ENCODE results near the gene EP400.

EP400 gene

DNA sequence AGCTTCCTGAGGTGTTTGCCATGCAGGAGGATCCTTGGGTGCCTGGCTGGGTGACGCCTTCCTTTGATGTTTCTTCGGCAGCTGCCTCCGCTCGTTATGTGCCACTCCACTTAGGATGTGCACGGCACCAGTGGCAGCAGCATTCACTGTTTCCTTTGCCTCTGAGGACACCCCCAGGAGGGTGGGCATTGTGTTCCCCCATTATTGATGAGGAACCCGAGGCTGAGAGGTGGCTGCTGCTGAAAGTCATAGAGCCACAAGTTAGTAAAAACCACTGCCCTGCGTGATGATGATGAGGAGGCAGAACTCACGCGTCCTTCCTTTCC lies 41.2 kb downstream of the EP400 start:
- Mint-ChIP-seq H3K36me3 (ENCODE audit: low read depth) (peaks cover 41% of the 10 kb centered on the region), H3K4me1 (ENCODE audit: low read depth) (no peaks in the 10 kb centered on the region), H3K4me3 (no peak overlapping the region), H3K9me3 (no peaks in the 10 kb centered on the region), H3K27me3 (ENCODE audit: low read depth) (no peaks in the 10 kb centered on the region), H3K27ac (no peak overlapping the region)

DNA sequence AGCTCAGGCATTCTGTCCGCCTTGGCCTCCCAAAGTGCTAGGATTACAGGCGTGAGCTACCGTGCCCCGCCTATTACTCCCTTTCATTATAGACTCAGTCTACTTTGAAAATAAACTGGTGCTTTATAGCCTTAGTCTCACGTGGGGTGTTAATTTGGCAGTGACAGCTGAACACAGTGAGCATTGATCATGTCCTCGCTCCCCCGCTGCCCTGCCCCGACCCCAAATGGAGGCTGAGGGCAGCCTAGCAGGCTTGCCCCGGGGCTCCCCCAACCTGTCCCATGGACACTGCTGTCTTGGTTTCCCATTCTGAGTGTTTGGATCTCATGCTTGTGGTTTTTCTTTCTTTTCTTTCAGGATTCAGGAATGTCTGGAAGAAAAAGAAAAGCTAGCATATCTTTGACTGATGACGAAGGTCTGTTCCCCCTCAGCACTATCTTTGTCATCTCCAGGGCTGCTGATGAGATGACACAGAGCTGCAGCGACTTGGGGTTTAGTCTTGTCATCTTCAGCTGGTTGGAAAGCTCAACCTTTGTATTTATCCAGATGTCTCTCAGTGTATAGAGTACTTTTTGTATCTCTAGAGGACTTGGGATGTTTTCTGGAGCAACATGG lies 42.2 kb downstream of the EP400 start:
- Mint-ChIP-seq H3K4me1 (ENCODE audit: low read depth) (no peaks in the 10 kb centered on the region), H3K27ac (no peak overlapping the region), H3K4me3 (no peak overlapping the region), H3K9me3 (no peaks in the 10 kb centered on the region), H3K36me3 (ENCODE audit: low read depth) (peaks cover 39% of the 10 kb centered on the region), H3K27me3 (ENCODE audit: low read depth) (no peaks in the 10 kb centered on the region)

DNA sequence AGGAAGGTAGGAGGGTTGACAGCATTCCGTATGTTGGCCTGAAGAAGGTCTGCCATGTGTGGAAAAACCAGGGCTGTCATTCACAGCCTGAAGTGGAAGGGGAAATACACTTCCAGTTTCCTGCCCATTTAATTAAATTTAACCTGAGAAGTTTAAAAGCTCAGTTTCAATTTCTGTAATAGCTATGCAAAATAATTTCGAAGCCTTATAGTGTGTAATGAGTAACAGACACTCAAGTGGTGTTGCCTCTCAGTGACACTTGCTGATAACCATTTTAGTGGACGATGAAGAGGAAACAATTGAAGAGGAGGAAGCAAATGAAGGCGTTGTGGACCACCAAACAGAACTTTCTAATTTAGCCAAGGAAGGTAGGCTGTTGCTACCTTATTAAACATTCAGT lies 44.8 kb downstream of the EP400 start:
- no peak overlapping the region for H3K27ac Mint-ChIP-seq
- H3K4me3 Mint-ChIP-seq, result no peak overlapping the region
- H3K36me3 Mint-ChIP-seq (ENCODE audit: low read depth), result peaks cover 30% of the 10 kb centered on the region
- H3K27me3 Mint-ChIP-seq (ENCODE audit: low read depth), result no peaks in the 10 kb centered on the region
- H3K4me1 Mint-ChIP-seq (ENCODE audit: low read depth), result no peaks in the 10 kb centered on the region
- H3K9me3 Mint-ChIP-seq, result no peaks in the 10 kb centered on the region

DNA sequence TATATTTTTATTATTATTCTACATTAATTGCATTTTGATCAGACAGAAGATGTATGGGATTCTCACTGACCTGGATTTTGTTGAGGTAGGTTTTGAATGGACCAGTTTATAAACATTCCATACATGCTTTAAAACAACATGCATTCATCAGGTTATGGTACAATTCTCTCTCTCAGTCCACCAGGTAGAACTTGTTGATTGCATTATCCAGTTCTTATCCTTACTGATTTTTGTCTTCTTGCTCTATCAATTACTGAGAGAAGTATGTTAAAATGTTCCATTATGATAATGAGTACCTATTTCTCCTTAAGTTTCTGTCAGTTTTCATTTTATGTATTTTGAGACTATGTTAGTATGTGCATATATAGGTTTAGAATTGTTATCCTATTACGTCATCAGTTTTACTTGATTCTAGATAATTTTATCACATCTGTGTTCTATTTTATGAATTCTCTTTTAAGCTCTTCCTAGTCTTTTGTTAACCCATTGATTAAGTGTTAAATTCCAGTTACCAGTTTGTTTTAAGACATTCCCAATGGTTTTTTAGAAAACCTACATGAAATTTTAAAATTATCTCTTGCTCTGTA lies 50.6 kb downstream of the EP400 start:
- Mint-ChIP-seq H3K36me3 (ENCODE audit: low read depth) (peaks cover 10% of the 10 kb centered on the region), H3K27ac (no peak overlapping the region), H3K4me1 (ENCODE audit: low read depth) (no peaks in the 10 kb centered on the region), H3K27me3 (ENCODE audit: low read depth) (no peaks in the 10 kb centered on the region), H3K9me3 (no peaks in the 10 kb centered on the region), H3K4me3 (no peak overlapping the region)

DNA sequence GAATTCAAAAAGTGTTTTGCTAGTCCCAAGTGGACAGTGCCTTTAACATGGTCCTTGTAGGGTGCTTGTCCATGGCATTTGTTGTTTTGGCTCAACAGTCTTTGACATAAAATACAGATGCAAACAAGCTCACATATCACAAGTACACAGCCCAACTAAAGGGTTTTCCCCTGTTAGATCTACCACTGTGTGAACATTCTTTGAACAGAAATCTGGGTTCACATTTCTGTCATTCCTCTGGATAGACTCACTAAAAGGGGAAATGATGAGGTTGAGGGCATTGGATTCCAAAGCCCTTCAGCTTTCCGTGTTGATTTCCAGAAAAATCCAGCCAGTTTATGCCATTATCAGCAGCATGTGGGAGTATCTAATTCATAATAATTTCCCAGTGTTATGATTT lies 54.1 kb downstream of the EP400 start:
- Mint-ChIP-seq H3K27ac (no peak overlapping the region), H3K36me3 (ENCODE audit: low read depth) (peaks cover 19% of the 10 kb centered on the region), H3K9me3 (no peaks in the 10 kb centered on the region), H3K4me3 (no peak overlapping the region), H3K27me3 (ENCODE audit: low read depth) (no peaks in the 10 kb centered on the region), H3K4me1 (ENCODE audit: low read depth) (no peaks in the 10 kb centered on the region)

DNA sequence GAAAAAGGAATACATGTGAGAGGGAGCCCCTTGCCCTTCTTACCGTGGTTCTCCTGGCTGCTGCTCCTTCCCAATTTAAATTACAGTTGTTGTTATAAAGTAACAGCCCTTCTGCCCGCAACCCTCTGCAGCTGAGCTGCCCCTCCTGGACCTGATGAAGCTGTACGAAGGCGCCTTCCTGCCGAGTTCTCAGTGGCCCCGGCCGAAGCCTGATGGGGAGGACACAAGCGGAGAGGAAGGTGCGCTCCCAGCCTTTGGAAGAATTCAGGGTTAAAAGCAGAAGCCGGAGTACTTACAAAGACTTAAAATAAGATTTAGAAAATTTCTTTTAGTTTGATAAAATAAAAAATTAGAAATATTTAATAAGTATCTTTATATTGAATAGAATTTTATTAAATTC lies 55.2 kb downstream of the EP400 start:
- H3K36me3 Mint-ChIP-seq (ENCODE audit: low read depth), result peaks cover 19% of the 10 kb centered on the region
- H3K27ac Mint-ChIP-seq, result no peak overlapping the region
- H3K9me3 Mint-ChIP-seq, result no peaks in the 10 kb centered on the region
- no peak overlapping the region for H3K4me3 Mint-ChIP-seq
- no peaks in the 10 kb centered on the region for H3K27me3 Mint-ChIP-seq (ENCODE audit: low read depth)
- no peaks in the 10 kb centered on the region for H3K4me1 Mint-ChIP-seq (ENCODE audit: low read depth)

DNA sequence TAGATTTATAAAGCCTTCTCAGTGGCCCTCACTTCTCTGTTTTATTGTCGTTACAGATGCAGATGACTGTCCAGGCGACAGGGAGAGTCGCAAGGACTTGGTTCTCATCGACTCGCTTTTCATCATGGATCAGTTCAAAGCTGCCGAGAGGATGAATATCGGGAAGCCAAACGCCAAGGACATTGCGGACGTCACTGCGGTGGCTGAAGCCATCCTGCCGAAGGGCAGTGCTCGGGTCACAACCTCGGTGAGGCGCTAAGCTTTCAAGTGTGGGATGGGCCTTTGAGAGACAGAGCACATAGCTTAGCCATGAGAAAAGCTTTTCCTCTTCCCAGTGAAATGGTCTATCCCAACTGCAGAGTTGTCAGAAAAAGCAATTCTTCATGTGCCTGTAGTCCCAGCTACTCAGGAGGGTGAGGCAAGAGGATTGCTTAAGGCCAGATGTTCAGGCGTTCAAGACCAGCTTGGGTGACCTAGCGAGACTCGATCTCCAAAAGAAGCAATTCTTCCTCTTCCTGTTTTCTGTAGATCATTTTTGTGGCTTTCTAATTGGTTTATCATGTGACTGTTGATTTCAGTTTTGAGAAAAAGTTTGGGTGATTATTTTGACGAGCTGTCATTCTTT lies 56.4 kb downstream of the EP400 start:
- H3K4me1 Mint-ChIP-seq (ENCODE audit: low read depth), result no peaks in the 10 kb centered on the region
- H3K27me3 Mint-ChIP-seq (ENCODE audit: low read depth), result no peaks in the 10 kb centered on the region
- H3K9me3 Mint-ChIP-seq, result no peaks in the 10 kb centered on the region
- no peak overlapping the region for H3K4me3 Mint-ChIP-seq
- H3K36me3 Mint-ChIP-seq (ENCODE audit: low read depth), result peaks cover 17% of the 10 kb centered on the region
- peak overlapping the region; percentile 20 for H3K27ac Mint-ChIP-seq

DNA sequence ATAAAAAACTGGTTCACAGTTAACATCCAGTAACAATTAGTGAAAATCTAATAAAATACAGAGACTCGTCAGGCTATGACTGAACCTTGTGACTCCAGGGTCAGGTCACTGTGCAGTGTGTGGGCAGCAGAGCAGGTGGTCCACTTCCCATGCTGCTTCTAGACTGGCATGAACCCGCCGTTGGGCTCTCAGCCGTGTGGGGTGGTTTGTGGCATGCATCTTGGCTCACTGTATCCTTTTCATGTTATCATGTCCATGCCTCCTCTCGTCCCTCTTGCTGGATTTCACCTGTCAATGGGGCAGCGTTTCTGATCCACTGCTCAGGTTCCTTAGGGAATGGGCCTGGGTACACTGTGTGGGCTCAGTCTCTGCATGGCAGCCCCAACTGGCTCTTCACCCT lies 57.3 kb downstream of the EP400 start:
- no peak overlapping the region for H3K27ac Mint-ChIP-seq
- no peaks in the 10 kb centered on the region for H3K9me3 Mint-ChIP-seq
- no peaks in the 10 kb centered on the region for H3K27me3 Mint-ChIP-seq (ENCODE audit: low read depth)
- peaks cover 21% of the 10 kb centered on the region for H3K36me3 Mint-ChIP-seq (ENCODE audit: low read depth)
- no peak overlapping the region for H3K4me3 Mint-ChIP-seq
- no peaks in the 10 kb centered on the region for H3K4me1 Mint-ChIP-seq (ENCODE audit: low read depth)

DNA sequence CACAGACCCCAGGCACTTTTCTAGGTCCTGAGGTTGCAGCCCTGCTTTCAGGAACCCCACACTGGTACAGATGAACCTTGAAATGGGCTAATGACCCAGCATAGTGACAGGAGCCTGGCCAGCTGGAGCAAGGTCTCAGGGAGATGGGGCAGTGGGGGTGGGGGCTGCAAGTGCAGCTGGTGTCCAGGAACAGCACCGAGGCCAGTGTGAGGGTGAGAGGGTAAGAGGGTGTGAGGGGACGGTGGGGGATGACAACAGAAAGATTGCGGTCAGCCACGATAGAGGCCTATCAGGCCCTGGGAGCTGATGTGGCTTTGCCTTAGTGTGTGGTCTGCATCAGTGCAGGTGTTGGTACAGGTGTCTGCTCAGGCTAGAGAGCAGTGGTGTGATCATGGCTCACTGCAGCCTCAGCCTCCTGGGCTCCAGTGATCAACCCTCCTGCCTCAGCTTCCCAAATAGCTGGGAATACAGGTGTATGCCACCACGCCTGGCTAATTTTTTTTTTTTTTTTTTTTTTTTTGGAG lies 59.7 kb downstream of the EP400 start:
- H3K9me3 Mint-ChIP-seq, result no peaks in the 10 kb centered on the region
- H3K27me3 Mint-ChIP-seq (ENCODE audit: low read depth), result no peaks in the 10 kb centered on the region
- no peak overlapping the region for H3K4me3 Mint-ChIP-seq
- H3K27ac Mint-ChIP-seq, result no peak overlapping the region
- no peaks in the 10 kb centered on the region for H3K4me1 Mint-ChIP-seq (ENCODE audit: low read depth)
- H3K36me3 Mint-ChIP-seq (ENCODE audit: low read depth), result peaks cover 30% of the 10 kb centered on the region

DNA sequence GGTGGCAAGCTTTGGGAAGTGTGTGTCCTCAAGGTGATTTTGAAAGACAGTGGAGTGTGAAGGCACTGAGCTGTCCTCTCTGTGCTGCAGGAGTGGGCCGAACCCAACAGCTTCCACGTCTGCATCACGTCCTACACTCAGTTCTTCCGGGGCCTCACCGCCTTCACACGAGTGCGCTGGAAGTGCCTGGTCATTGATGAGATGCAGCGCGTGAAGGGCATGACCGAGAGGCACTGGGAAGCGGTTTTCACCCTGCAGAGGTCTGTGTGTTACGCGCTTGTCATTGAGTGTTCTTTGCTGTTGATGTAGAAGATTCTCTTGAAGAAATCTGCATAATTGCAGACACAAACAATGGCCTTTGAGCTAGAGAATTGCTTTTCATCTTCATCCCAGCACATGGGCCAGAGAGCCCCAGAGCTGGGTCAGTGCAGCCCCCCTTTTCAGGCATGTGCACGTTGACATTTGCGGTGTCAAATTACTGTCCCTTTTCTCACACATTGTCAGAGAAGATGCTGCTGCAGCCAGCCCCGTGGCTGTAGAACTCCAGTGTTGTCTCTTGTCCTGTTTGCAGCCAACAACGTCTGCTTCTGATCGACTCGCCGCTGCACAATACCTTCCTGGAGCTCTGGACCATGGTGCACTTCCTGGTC lies 63.3 kb downstream of the EP400 start:
- Mint-ChIP-seq H3K4me1 (ENCODE audit: low read depth) (no peaks in the 10 kb centered on the region), H3K4me3 (no peak overlapping the region), H3K27me3 (ENCODE audit: low read depth) (no peaks in the 10 kb centered on the region), H3K9me3 (no peaks in the 10 kb centered on the region), H3K36me3 (ENCODE audit: low read depth) (peaks cover 32% of the 10 kb centered on the region), H3K27ac (no peak overlapping the region)

DNA sequence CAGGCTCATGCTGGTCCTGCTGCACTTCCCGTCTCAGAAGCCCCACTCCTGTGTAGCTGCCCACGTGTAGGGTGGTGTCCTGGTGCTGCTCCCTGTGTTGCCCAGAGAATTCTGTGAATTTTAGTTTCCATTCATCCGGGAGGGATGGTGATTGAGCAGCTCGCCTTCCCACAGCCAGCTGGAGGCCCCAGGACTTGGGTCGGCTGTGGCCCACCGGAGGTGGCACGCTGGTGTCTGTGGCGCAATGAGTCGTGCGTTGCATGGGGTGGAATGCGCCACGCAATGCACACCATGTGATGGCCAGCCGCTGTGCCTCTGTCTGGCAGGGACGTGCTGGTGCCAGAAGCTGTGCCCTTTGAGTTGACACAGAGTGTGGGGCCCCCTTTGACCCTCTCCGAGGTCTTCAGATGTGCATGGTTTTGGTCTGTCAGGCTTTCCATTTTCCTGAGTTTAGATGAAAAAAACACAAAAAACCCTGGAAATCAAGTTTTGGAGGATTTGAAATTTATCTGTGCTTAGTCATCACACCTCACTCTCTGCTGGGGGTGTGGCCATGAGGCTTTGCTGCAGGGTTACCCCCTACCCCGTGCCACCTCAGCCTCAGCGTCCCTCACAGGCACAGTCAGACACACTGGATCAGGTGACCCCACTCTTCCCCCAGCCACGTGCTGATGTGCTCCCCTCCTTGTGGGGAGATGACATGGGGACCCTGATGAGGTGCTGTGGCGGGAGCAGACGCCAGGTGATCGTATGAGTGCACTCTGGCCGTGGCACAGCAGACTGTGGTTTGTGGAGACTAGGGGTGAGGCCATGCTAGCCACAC lies 64.6 kb downstream of the EP400 start:
- no peaks in the 10 kb centered on the region for H3K9me3 Mint-ChIP-seq
- H3K27me3 Mint-ChIP-seq (ENCODE audit: low read depth), result no peaks in the 10 kb centered on the region
- no peaks in the 10 kb centered on the region for H3K4me1 Mint-ChIP-seq (ENCODE audit: low read depth)
- H3K4me3 Mint-ChIP-seq, result no peak overlapping the region
- no peak overlapping the region for H3K27ac Mint-ChIP-seq
- peaks cover 35% of the 10 kb centered on the region for H3K36me3 Mint-ChIP-seq (ENCODE audit: low read depth)

DNA sequence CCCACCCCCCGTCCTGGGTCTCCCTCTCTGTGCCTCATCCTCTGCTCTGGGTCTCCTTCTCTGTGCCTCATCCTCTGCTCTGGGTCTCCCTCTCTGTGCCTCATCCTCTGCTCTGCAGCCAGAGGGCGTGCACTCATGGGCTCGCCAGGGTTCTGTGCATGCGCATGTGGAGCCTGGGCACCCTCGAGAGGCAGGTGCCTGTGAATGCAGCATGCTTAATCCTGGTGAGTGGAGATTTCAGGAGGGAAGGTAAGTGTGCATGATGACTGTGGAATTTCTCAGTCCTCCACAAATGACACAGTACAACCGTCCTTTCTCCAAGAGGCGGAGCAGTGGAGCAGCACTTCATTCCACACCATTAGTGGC lies 65.2 kb downstream of the EP400 start:
- no peaks in the 10 kb centered on the region for H3K27me3 Mint-ChIP-seq (ENCODE audit: low read depth)
- no peak overlapping the region for H3K27ac Mint-ChIP-seq
- H3K4me3 Mint-ChIP-seq, result no peak overlapping the region
- peaks cover 38% of the 10 kb centered on the region for H3K36me3 Mint-ChIP-seq (ENCODE audit: low read depth)
- no peaks in the 10 kb centered on the region for H3K9me3 Mint-ChIP-seq
- no peaks in the 10 kb centered on the region for H3K4me1 Mint-ChIP-seq (ENCODE audit: low read depth)

DNA sequence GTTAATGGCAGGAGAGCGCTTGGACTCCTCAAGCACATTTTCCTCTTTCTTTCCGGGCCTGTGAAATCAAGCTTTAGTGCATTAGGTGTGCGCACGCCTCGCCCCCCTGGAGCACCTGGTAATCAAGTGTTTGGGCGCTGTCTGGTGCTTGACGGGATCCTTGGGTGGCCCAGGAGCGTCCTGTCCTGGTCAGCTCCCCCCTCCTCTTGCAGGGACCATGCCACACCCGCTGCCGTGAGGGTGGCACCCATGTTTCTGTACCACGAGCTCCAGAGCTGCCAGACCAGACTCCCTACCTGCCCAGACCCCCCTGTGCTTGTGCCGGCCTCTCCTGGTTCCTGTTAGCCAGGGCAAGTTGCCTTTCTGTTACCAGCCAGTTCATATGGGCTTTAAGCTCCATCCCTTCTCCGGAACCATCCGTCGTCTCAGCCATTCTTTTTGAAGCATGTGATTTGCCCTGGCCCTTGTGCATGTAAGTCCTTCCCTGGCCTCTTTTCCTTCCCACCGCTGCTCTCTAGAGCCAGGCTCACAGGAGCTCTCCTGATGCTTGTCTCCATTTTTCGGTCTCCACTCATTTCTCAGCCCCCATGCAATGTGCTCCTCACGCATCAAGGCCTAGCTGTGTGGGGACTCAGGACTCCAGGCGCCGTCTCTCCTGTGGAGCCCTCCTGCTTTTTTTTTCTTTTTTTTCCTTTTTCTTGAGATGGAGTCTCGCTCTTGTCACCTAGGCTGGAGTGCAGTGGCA lies 66.1 kb downstream of the EP400 start:
- Mint-ChIP-seq H3K9me3 (no peaks in the 10 kb centered on the region), H3K4me3 (no peak overlapping the region), H3K27me3 (ENCODE audit: low read depth) (no peaks in the 10 kb centered on the region), H3K4me1 (ENCODE audit: low read depth) (no peaks in the 10 kb centered on the region), H3K27ac (no peak overlapping the region), H3K36me3 (ENCODE audit: low read depth) (peaks cover 38% of the 10 kb centered on the region)

Measured in T-helper 1 cell treated with Interleukin-12 subunit alpha and Interleukin-12 subunit beta and Interleukin-4 antibody, amounts not matched to agents 30 μg/mL and 1 μg/mL, for 36 hours (primary cell).